CD1c-positive myeloid dendritic cell (primary cell): ENCODE results near the gene RUFY1.
"Not testable (repeated sequence)": the region's sequence is repeated elsewhere in the genome, so short reads cannot be mapped to it uniquely, and the experiment has no call there.

Source experiments
- DNase-seq: peaks from one replicate; pipeline ENCODE4 v3.0.0-alpha.2; 2016; ENCODE audit errors: extremely low spot score

RUFY1 gene, protein sequence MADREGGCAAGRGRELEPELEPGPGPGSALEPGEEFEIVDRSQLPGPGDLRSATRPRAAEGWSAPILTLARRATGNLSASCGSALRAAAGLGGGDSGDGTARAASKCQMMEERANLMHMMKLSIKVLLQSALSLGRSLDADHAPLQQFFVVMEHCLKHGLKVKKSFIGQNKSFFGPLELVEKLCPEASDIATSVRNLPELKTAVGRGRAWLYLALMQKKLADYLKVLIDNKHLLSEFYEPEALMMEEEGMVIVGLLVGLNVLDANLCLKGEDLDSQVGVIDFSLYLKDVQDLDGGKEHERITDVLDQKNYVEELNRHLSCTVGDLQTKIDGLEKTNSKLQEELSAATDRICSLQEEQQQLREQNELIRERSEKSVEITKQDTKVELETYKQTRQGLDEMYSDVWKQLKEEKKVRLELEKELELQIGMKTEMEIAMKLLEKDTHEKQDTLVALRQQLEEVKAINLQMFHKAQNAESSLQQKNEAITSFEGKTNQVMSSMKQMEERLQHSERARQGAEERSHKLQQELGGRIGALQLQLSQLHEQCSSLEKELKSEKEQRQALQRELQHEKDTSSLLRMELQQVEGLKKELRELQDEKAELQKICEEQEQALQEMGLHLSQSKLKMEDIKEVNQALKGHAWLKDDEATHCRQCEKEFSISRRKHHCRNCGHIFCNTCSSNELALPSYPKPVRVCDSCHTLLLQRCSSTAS

GRCh38 chr5:179550511-179551342 is at the start of gene RUFY1:
RUFY1 (plus strand) TSS chr5:179550554; CDS start chr5:179550570, 16 bp downstream.
- peak; percentile 84 for DNase-seq

DNA sequence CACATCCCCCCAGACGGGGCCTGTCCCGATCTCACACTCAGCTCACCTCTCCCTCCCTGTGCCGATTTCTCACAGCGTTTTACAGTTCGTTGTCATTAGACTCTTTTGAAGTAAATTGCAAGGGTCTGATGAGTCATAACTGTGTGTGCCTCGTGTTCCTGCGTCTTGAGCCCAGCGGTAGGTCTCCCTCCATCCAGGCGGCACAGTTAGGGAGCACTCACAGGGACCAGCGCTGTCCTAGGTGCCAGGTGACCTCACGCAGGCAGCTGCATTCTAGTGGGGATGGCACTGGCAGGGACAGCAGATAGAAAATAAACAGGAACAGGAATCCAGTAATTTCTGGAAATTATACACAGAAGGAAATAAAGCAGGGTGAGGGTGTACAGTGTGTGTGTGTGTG is 48.4 kb upstream of the RUFY1 start:
- DNase-seq: not testable (repeated sequence)

- DNase-seq: not testable (repeated sequence)
These were observed 47.9 kb upstream of the RUFY1 start for GRCh38 chr5:179502420-179502819.

DNA sequence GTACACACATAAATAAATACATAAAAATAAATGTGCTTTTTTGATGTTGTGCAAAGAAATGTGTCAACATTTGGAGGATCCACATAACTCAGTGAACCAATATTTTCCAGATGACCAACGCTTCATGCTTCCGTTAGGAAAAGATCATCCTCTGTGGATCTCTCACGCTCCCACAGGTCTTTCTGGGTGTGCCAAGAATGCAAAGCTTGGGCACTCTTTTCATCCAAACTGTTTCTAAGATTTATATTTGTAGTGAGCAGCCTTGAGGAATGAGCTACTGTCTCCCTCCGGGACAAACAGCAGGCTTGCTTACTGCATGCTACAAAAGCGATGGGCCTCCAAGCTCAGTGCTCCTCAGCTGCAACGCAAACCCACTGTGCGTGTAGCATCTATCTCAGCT is 46.2 kb upstream of the RUFY1 start:
- DNase-seq: no peak

DNA sequence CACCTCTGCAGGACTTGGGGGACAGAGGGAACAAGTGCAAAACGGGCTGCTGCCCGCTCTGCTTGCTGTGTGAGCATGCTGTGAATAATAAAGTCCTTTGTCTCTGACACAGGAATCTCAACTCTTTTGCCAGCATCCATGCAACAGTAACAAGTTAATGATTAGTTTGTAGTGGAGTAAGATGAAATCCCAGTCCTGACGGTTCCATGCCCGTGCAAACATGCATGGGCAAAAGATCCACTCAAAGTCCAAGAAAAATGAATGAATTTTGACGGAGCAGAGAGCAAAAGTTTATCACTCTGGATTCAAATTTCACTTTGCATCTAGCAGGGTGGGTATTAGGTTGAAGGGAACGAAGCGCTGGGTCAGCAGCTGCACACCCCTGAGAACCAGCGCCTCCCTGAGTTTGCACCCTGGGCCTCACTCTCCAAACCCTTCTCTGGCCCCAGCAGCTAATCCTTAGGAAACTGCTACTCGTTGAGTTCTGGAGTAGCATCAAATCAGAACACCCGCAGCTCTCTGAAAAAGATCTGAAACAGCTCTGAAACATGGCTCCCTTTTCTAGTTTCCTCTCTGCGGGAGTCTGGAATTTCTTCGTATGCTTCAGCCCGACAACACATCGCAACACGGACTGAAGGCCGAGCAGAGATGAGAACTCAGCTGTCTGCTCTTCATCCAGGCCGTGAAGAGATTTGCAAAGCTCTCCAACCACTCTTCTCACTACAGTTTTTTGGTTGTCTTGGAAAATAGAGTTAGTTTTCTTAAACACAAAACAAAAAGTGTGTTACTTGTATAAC is 45.6 kb upstream of the RUFY1 start:
- no peak for DNase-seq

DNA sequence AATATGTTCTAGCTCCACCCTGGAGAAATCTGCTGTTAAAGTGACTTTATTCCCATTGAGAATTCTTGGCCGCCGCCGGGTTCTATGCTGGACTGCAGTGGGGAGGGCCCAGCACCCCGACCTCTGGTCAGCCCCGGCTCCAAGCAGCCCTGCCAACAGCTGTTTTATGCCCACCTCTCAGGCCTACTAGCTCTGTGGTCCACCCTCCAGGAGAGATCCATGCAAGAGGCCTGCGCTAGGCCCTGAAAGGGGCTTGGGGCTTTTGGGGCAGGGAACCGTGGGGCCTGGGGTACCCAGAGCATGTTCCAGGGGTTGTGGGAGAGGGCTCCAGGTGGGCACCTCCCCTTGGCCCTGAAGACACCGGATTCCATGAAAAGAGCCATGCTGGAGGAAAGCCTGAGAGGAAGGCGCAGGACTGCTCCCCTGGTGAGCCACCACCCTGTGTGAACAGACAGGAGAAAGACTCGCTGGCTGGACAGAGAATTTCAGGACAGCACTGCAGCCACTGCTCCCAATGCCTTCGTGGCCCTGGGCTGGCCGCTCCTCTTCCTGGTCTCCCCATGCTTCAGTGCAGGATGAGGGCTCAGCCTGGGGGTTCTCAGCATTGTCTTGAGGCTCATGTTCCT is 44.6 kb upstream of the RUFY1 start:
- no peak for DNase-seq

DNA sequence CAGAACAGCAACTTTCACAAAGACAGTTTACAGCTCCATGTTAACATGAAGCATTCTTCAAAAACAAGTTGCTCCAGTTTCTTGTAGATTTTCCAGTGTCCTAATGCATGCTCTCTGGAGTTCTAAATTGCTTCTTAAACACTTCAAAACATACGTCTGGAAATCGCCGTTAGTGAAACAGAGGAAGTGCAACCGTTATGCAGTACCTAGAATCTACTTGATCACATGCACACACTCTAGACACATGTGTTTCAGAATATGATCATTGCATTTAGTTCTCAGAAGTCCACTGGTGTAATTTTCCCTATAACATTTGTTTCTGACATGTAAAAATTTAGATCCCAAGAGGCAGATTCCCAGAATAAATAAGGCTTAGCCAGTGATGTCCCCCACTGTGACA is 41.1 kb upstream of the RUFY1 start:
- peak; percentile 32 for DNase-seq

DNA sequence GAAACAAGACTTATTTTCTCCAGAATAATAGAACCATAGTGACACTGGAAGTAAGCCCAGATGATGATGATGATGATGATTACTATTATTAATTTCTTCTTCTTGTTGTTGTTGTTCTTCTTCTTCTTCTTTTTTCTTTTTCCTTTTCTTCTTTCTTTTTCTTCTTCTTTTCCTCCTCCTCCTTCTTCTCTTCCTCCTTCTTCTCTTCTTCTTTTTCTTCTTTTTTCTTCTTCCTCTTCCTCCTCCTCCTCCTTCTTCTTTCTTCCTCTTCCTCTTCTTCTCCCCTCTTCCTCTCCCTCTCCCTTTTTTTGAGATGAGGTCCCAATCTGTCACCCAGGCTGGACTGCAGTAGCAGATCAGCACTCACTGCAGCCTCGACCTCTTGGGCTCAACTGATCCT is 40.5 kb upstream of the RUFY1 start:
- DNase-seq: no peak

GRCh38 chr5:179512452-179513000 is 37.8 kb upstream of the RUFY1 start:
- DNase-seq: no peak

DNA sequence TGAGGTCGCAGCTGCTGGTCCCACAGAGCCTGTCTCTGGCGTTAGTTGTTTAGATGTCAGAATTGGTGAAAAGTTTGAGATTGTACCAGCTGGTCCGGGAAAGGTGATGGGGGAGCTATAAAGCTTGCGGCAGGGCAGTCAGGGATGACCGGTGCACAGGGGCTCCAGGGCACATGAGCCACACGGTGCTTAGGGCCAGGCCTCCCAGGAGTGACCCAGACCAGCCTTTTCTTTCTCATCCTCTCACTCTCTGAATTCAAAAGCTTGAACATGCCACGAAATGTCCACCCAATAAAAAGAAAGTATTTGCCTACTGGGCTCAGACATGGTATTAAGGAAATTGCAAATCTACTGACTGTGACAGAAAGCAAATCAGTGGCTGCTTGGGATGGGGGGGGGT is 34.9 kb upstream of the RUFY1 start:
- DNase-seq: not testable (repeated sequence)

DNA sequence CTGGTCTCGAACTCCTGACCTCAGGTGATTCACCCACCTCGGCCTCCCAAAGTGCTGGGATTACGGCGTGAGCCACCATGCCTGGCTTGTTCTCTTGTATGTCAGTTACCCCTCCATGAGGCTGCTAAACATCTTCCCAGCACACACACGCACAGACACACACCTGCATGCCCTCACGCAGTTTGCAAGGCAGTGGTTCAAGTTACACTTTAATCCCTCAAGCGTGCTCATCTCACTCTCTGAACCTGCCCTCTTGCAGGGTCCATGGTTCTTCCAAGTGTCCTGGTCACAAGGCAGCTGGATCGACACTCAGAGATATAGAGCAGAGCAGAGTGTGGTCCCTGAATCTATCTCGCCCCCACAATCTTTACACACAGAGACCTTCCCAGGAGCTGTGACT is 34.1 kb upstream of the RUFY1 start:
- no peak for DNase-seq

DNA sequence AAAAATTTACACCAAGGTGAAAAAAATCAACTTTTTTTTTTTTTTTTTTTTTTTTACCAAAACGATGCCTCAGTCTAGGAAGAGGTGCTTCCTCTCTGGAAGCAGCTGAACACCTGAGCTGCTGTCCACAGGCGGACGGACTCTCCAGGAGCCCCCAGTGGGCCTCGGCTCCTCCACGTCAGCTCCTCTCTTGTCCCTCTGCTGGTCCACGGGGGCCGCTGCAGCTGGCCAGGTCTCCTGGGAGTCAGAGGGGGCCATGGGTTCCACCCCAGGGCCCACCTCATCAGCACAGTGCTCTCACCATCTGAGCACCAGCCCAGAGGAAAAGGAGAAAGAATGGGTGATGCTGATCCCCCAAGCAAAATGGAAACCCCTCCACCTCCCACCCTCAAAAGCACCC is 32.6 kb upstream of the RUFY1 start:
- not testable (repeated sequence) for DNase-seq

- not testable (repeated sequence) for DNase-seq
These were observed 32.0 kb upstream of the RUFY1 start for GRCh38 chr5:179518369-179518768.

DNA sequence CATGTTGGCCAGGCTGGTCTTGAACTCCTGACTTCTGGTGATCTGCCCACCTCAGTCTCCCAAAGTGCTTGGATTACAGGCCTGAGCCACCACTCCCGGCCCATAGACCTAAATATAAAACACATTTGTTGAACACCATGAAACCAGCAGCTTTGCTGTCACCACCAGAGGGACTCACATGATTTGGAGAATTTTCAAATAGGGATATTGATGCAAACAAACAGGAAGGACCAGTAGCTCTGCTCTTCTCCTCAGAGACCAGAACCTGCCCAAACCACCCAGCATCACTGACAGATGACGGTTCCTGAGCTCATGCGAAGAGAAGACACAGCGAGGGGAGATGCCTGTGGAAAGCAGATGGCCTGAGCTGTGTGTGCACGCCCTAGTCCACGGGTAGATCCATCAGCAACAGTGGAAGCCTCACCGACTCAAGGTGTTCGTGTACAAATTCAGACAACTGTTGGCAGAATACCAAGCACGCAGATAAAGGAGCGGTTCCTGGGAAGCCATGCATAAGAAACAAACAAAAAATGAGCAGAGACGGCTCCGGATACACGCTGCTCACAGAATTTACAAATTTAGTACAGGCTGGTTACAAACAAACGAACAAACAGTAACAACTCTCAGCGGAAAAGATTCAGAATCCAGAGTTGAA is 30.8 kb upstream of the RUFY1 start:
- DNase-seq: not testable (repeated sequence)

DNA sequence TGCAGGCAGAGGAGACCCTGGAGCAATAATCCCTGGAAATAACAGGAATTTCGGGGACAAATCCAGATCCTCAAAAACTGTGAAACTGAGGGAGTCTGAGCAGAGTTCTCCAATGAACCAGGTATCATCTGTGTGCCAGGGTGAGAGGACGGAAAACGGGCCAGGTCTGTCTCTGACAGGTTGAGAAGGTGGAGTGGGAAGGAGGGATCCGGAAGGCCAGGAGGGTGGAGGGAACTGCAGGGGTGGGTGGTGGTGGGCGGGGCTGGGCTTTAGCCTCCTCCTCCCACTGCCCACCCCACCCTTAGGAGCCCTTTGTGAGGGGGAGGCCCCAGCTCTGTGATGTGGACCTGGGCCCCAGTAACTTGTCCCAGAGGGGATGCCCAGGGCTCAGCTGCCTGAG is 28.2 kb upstream of the RUFY1 start:
- DNase-seq: not testable (repeated sequence)

- no peak for DNase-seq
These were observed 23.4 kb upstream of the RUFY1 start for GRCh38 chr5:179526978-179527377.

DNA sequence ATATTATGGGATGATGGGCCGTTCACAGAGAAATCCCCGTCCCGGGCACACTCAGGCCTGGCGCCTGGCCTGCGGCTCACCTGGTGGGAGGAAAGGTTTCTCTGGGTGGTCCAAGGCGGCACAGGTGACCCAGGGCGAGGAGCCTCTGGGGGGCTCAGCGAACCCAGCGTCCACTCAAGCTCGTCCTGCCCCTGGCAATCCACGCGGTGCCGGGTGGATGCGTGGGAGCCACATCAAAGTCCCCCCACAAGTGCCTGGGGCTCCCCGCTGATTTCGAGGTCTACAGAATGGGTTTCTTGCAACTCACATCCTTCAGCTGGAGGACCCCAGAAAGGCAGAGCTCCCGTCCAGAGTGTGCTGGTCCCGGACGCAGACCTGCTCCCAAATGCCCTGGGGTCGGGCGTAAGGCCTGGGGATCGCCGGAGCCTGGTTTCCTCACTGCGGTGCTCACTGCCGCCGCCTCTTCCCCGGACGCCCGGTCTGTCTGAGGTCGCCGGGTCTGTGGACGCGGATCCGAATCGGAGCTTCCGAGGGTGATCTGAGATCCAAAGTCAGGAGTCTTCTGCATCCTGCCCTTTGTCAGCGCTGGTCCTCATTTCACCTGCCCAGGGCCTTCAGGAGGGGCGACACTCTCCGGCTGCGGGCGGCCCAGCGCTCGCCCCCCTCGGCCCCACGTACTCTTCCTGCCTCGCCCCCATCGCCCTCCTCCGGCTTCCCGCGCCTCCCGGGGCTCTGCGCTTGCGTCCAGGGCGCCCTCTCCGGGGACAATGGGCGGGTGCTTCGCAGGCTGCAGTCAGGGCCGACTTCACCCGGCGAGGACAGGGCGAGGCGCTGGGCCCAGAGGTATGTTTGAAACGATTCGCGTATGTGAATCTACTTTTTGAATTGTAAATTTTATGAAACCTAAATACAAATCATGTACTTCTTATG is 20.0 kb upstream of the RUFY1 start:
- DNase-seq: peak; percentile 71

DNA sequence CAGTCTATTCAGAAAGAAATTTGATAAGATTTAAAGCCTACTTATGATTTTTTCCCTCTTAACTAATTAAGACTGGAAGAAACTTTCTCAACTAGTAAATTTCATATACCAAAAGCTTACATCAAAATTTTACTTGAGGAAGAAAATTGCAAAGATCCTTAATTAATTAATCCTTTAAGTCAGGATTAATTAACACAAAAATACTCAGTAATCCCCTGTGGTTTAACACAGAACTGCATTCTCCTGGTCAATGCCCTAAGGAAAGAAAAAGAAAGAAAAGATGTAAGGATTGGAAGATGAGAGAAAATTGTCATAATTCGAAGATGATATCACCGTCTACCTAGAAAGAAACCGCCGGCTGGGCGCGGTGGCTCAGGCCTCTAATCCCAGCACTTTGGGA is 17.3 kb upstream of the RUFY1 start:
- DNase-seq: no peak

DNA sequence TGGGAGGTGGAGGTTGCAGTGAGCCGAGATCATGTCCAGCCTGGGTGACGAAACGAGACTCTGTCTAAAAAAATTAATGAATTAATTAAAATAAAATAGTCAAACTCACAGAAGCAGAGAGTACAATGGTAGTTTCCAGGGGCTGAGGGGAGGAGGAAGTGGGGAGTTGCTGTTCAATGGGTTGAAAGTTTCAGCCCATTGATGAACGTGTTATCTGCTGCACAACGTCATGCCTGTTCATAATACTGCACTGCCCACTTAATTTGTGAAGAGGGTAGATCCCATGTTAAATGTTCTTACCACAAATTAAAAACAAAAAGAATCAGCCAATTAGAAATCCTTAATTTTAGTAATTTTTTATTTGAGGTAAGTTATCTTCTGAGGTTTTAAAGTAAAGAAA is 16.4 kb upstream of the RUFY1 start:
- no peak for DNase-seq
